Activated CD4-positive, alpha-beta T cell treated with anti-CD3 and anti-CD28 coated beads, Interleukin-2, amount 10 ng/mL, durations not matched to agents 7 days and 5 days (primary cell): ENCODE data around the gene GOLGA6L10. TPM values are rescaled to one million over a fixed set of nuclear protein-coding genes. Genes with fewer than 3 reads are reported as not detected.
"Not testable (repeated sequence)": the region's sequence is repeated elsewhere in the genome, so short reads cannot be mapped to it uniquely, and the experiment has no call there.

Experiments
- CTCF ChIA-PET: fragments of 350-600 bp; sonication (Branson Sonifier 250); formaldehyde crosslinking; loops from one replicate; lab custom pipeline; 2021; ENCODE audit warnings: antibody characterized with exemption; lab: Charles Lee
- POLR2A ChIA-PET: fragments of 350-600 bp; sonication (Branson Sonifier 250); formaldehyde crosslinking; loops from one replicate; lab custom pipeline; 2021; ENCODE audit warnings: antibody characterized with exemption; lab: Charles Lee
- DNase-seq: peaks from one replicate; pipeline ENCODE4 v3.0.0-alpha.2; 2020
- H3K27ac Mint-ChIP-seq: one replicate; pipeline ENCODE4 v1.8.0; 2021; ENCODE audit warnings: mild to moderate bottlenecking, moderate library complexity, mixed read lengths
- H3K27me3 Mint-ChIP-seq: one replicate; pipeline ENCODE4 v1.8.0; 2021; ENCODE audit warnings: mixed read lengths
- H3K36me3 Mint-ChIP-seq: one replicate; pipeline ENCODE4 v1.8.0; 2021; ENCODE audit warnings: low read depth, mixed read lengths
- H3K4me1 Mint-ChIP-seq: one replicate; pipeline ENCODE4 v1.8.0; 2021; ENCODE audit warnings: mixed read lengths
- H3K4me3 Mint-ChIP-seq: one replicate; pipeline ENCODE4 v1.8.0; 2021; ENCODE audit warnings: mild to moderate bottlenecking, moderate library complexity, mixed read lengths
- H3K9me3 Mint-ChIP-seq: one replicate; pipeline ENCODE4 v1.8.0; 2021; ENCODE audit warnings: mixed read lengths
- total RNA-seq, 2 experiments: library from RNA; stranded (reverse); gene quantifications; one replicate each; pipeline ENCODE4 v1.2.3, GENCODE V29; 2021

GOLGA6L10 gene
- total RNA-seq, 2 experiments from 2014 or later, result 0.54 to 0.97 TPM

GRCh38 chr15:82309802-82310201 is 39.5 kb downstream of the GOLGA6L10 start:
- H3K27me3 Mint-ChIP-seq, result peaks cover 4% of the 10 kb centered on the region

GRCh38 chr15:82307714-82308081 is 41.6 kb downstream of the GOLGA6L10 start:
- DNase-seq, result no peak
- H3K36me3 Mint-ChIP-seq, result no peaks in the 10 kb centered on the region
- H3K9me3 Mint-ChIP-seq, result peaks cover 4% of the 10 kb centered on the region
- H3K4me1 Mint-ChIP-seq, result peaks cover 10% of the 10 kb centered on the region
- H3K4me3 Mint-ChIP-seq, result no peak overlapping the region
- ChIA-PET CTCF (no interaction called here), POLR2A (no interaction called here)
- H3K27ac Mint-ChIP-seq, result no peak overlapping the region
- peaks cover 4% of the 10 kb centered on the region for H3K27me3 Mint-ChIP-seq

More at GRCh38 chr15:82309802-82310201, 39.5 kb downstream of the GOLGA6L10 start:
- peaks cover 4% of the 10 kb centered on the region for H3K9me3 Mint-ChIP-seq
- H3K4me1 Mint-ChIP-seq, result peaks cover 5% of the 10 kb centered on the region
- ChIA-PET POLR2A (no interaction called here), CTCF (no interaction called here)
- H3K4me3 Mint-ChIP-seq, result no peak overlapping the region
- DNase-seq, result no peak
- H3K27ac Mint-ChIP-seq, result no peak overlapping the region
- H3K36me3 Mint-ChIP-seq, result no peaks in the 10 kb centered on the region

GRCh38 chr15:82306791-82307713 is 42.2 kb downstream of the GOLGA6L10 start:
- no peak for DNase-seq
- H3K4me1 Mint-ChIP-seq, result peaks cover 10% of the 10 kb centered on the region
- CTCF ChIA-PET, result interaction anchor here (1.5 kb wide), 1 partner anchor 13 kb away, joined by 3 read pairs; no protein-coding TSS in a partner anchor
- no peaks in the 10 kb centered on the region for H3K36me3 Mint-ChIP-seq
- H3K9me3 Mint-ChIP-seq, result peaks cover 4% of the 10 kb centered on the region
- peaks cover 4% of the 10 kb centered on the region for H3K27me3 Mint-ChIP-seq
- no peak overlapping the region for H3K4me3 Mint-ChIP-seq
- POLR2A ChIA-PET, result no interaction called here
- H3K27ac Mint-ChIP-seq, result no peak overlapping the region

GRCh38 chr15:82305621-82306048 is 43.6 kb downstream of the GOLGA6L10 start:
- DNase-seq, result no peak
- H3K36me3 Mint-ChIP-seq, result no peaks in the 10 kb centered on the region
- CTCF ChIA-PET, result interaction anchor here (1.5 kb wide), 1 partner anchor 11 kb away, joined by 3 read pairs; no protein-coding TSS in a partner anchor
- peaks cover 3% of the 10 kb centered on the region for H3K9me3 Mint-ChIP-seq
- no peak overlapping the region for H3K27ac Mint-ChIP-seq
- H3K4me1 Mint-ChIP-seq, result peaks cover 10% of the 10 kb centered on the region
- no peak overlapping the region for H3K4me3 Mint-ChIP-seq
- H3K27me3 Mint-ChIP-seq, result peaks cover 2% of the 10 kb centered on the region
- POLR2A ChIA-PET, result no interaction called here

GRCh38 chr15:82304778-82305090 is 44.5 kb downstream of the GOLGA6L10 start:
- no peak overlapping the region for H3K27ac Mint-ChIP-seq
- DNase-seq, result no peak
- no peaks in the 10 kb centered on the region for H3K9me3 Mint-ChIP-seq
- H3K27me3 Mint-ChIP-seq, result no peaks in the 10 kb centered on the region
- ChIA-PET CTCF (no interaction called here), POLR2A (no interaction called here)
- H3K4me3 Mint-ChIP-seq, result no peak overlapping the region
- no peaks in the 10 kb centered on the region for H3K36me3 Mint-ChIP-seq
- H3K4me1 Mint-ChIP-seq, result peaks cover 10% of the 10 kb centered on the region

GRCh38 chr15:82303956-82304777 is 45.1 kb downstream of the GOLGA6L10 start:
- no peaks in the 10 kb centered on the region for H3K27me3 Mint-ChIP-seq
- POLR2A ChIA-PET, result no interaction called here
- H3K4me1 Mint-ChIP-seq, result peaks cover 13% of the 10 kb centered on the region
- no peaks in the 10 kb centered on the region for H3K9me3 Mint-ChIP-seq
- H3K36me3 Mint-ChIP-seq, result no peaks in the 10 kb centered on the region
- no peak for DNase-seq
- no peak overlapping the region for H3K4me3 Mint-ChIP-seq
- CTCF ChIA-PET, result no interaction called here
- H3K27ac Mint-ChIP-seq, result no peak overlapping the region

- no peaks in the 10 kb centered on the region for H3K27me3 Mint-ChIP-seq
- CTCF ChIA-PET, result no interaction called here
- H3K4me1 Mint-ChIP-seq, result peaks cover 35% of the 10 kb centered on the region
- H3K36me3 Mint-ChIP-seq, result no peaks in the 10 kb centered on the region
- no peaks in the 10 kb centered on the region for H3K9me3 Mint-ChIP-seq
- H3K27ac Mint-ChIP-seq, result no peak overlapping the region
- no peak for DNase-seq
- POLR2A ChIA-PET, result no interaction called here
- no peak overlapping the region for H3K4me3 Mint-ChIP-seq
Observed at GRCh38 chr15:82301296-82302016, 47.8 kb downstream of the GOLGA6L10 start.

- Mint-ChIP-seq H3K36me3 (no peaks in the 10 kb centered on the region), H3K27me3 (no peaks in the 10 kb centered on the region), H3K27ac (no peak overlapping the region), H3K4me1 (peaks cover 35% of the 10 kb centered on the region), H3K4me3 (no peak overlapping the region), H3K9me3 (no peaks in the 10 kb centered on the region)
- no peak for DNase-seq
- CTCF ChIA-PET, result no interaction called here
- POLR2A ChIA-PET, result no interaction called here
Observed at GRCh38 chr15:82300883-82301282, 48.4 kb downstream of the GOLGA6L10 start.

GRCh38 chr15:82300326-82300725 is 48.9 kb downstream of the GOLGA6L10 start:
- POLR2A ChIA-PET, result not testable (repeated sequence)

GRCh38 chr15:82299511-82299914 is 49.8 kb downstream of the GOLGA6L10 start:
- H3K36me3 Mint-ChIP-seq, H3K4me3 Mint-ChIP-seq, H3K9me3 Mint-ChIP-seq, DNase-seq, POLR2A ChIA-PET, H3K27ac Mint-ChIP-seq, H3K27me3 Mint-ChIP-seq: not testable (repeated sequence)
- CTCF ChIA-PET, result interaction anchor here (0.8 kb wide), 1 partner anchor 9 kb away, joined by 4 read pairs; no protein-coding TSS in a partner anchor
- peaks cover 27% of the 10 kb centered on the region for H3K4me1 Mint-ChIP-seq

More at GRCh38 chr15:82300326-82300725, 48.9 kb downstream of the GOLGA6L10 start:
- H3K27ac Mint-ChIP-seq, H3K4me3 Mint-ChIP-seq, DNase-seq, H3K36me3 Mint-ChIP-seq, CTCF ChIA-PET, H3K9me3 Mint-ChIP-seq, H3K27me3 Mint-ChIP-seq: not testable (repeated sequence)
- peaks cover 35% of the 10 kb centered on the region for H3K4me1 Mint-ChIP-seq

GRCh38 chr15:82298520-82298919 is 50.8 kb downstream of the GOLGA6L10 start:
- peak overlapping the region; percentile 46 for H3K27ac Mint-ChIP-seq
- no peak overlapping the region for H3K4me3 Mint-ChIP-seq
- POLR2A ChIA-PET, result interaction anchor here (0.6 kb wide), 1 partner anchor 12 kb away, joined by 4 read pairs; no protein-coding TSS in a partner anchor
- H3K27me3 Mint-ChIP-seq, result no peaks in the 10 kb centered on the region
- H3K9me3 Mint-ChIP-seq, result no peaks in the 10 kb centered on the region
- peaks cover 26% of the 10 kb centered on the region for H3K4me1 Mint-ChIP-seq
- peak; percentile 74 for DNase-seq
- CTCF ChIA-PET, result interaction anchor here (0.8 kb wide), 1 partner anchor 10 kb away, joined by 4 read pairs; no protein-coding TSS in a partner anchor
- H3K36me3 Mint-ChIP-seq, result no peaks in the 10 kb centered on the region

- no peak overlapping the region for H3K4me3 Mint-ChIP-seq
- H3K27me3 Mint-ChIP-seq, result no peaks in the 10 kb centered on the region
- H3K9me3 Mint-ChIP-seq, result no peaks in the 10 kb centered on the region
- CTCF ChIA-PET, result no interaction called here
- peaks cover 26% of the 10 kb centered on the region for H3K4me1 Mint-ChIP-seq
- no peaks in the 10 kb centered on the region for H3K36me3 Mint-ChIP-seq
- POLR2A ChIA-PET, result no interaction called here
- no peak for DNase-seq
- no peak overlapping the region for H3K27ac Mint-ChIP-seq
Observed at GRCh38 chr15:82298032-82298431, 51.2 kb downstream of the GOLGA6L10 start.
